WTC11 (cell line): ENCODE results near the gene REPS2. TPM values are rescaled to one million over a fixed set of nuclear protein-coding genes. Genes with fewer than 3 reads are reported as not detected.

Source experiments
- ATAC-seq: fragments of 200-7000 bp; cut with Tn5 transposase; 2 replicates; pipeline ENCODE4 v1.10.0; 2021; ENCODE audit warnings: mild to moderate bottlenecking, moderate library complexity
- CTCF ChIA-PET: fragments of 300-600 bp; sonication (Branson Sonifier 250); formaldehyde crosslinking; loops from one replicate; lab custom pipeline; 2021; ENCODE audit warnings: antibody characterized with exemption; lab: Charles Lee
- POLR2A ChIA-PET: fragments of 350-600 bp; sonication (Branson Sonifier 250); formaldehyde crosslinking; loops from one replicate; lab custom pipeline; 2021; ENCODE audit warnings: antibody characterized with exemption; lab: Charles Lee
- DNase-seq: peaks from one replicate; pipeline ENCODE4 v3.0.0; 2021; ENCODE audit warnings: low spot score
- H3K27ac Mint-ChIP-seq: 2 replicates; pipeline ENCODE4 v1.8.0; 2021; ENCODE audit warnings: mixed read lengths
- H3K27me3 Mint-ChIP-seq: 2 replicates; pipeline ENCODE4 v1.8.0; 2021; ENCODE audit warnings: low read depth, mild to moderate bottlenecking, moderate library complexity, mixed read lengths
- H3K36me3 Mint-ChIP-seq: 2 replicates; pipeline ENCODE4 v1.8.0; 2021; ENCODE audit warnings: mixed read lengths
- H3K4me1 Mint-ChIP-seq: 2 replicates; pipeline ENCODE4 v1.8.0; 2022; ENCODE audit warnings: mixed read lengths
- H3K4me3 Mint-ChIP-seq: 2 replicates; pipeline ENCODE4 v1.8.0; 2021; ENCODE audit warnings: mild to moderate bottlenecking, moderate library complexity, mixed read lengths
- H3K9me3 Mint-ChIP-seq: 2 replicates; pipeline ENCODE4 v1.8.0; 2021; ENCODE audit warnings: mixed read lengths
- ATF1 ChIP-seq: sonication (generic); formaldehyde crosslinking; IDR thresholded peaks from 2 replicates; pipeline ENCODE4 v1.8.1; 2023; ENCODE audit warnings: mild to moderate bottlenecking, moderate library complexity, missing genetic modification reagents
- CBFB ChIP-seq: sonication (generic); formaldehyde crosslinking; IDR thresholded peaks from 2 replicates; pipeline ENCODE4 v1.8.1; 2022; ENCODE audit warnings: mild to moderate bottlenecking, low read depth, missing genetic modification reagents
- EMX1 ChIP-seq: fragments of 250-450 bp; sonication (Bioruptor Pico); IDR thresholded peaks from 2 replicates; pipeline ENCODE4 v1.8.0; 2021; ENCODE audit warnings: mild to moderate bottlenecking
- IRF2 ChIP-seq: sonication (generic); formaldehyde crosslinking; IDR thresholded peaks from 2 replicates; pipeline ENCODE4 v1.8.0; 2022; ENCODE audit warnings: low read depth, missing genetic modification reagents, borderline replicate concordance
- KAT7 ChIP-seq: sonication (generic); formaldehyde crosslinking; IDR thresholded peaks from 2 replicates; pipeline ENCODE4 v1.8.1; 2023; ENCODE audit warnings: missing genetic modification reagents, mild to moderate bottlenecking, borderline replicate concordance
- PRDM15 ChIP-seq: sonication (generic); formaldehyde crosslinking; IDR thresholded peaks from 2 replicates; pipeline ENCODE4 v1.8.0; 2022; ENCODE audit warnings: missing genetic modification reagents
- PREB ChIP-seq: sonication (generic); formaldehyde crosslinking; IDR thresholded peaks from 2 replicates; pipeline ENCODE4 v1.8.1; 2022; ENCODE audit warnings: mild to moderate bottlenecking, missing genetic modification reagents, moderate library complexity, borderline replicate concordance
- RELA ChIP-seq: sonication (generic); formaldehyde crosslinking; IDR thresholded peaks from 2 replicates; pipeline ENCODE4 v1.8.1; 2022; ENCODE audit warnings: missing genetic modification reagents, mild to moderate bottlenecking, borderline replicate concordance
- RORB ChIP-seq: fragments of 250-450 bp; sonication (Bioruptor Pico); IDR thresholded peaks from 2 replicates; pipeline ENCODE4 v1.9.0; 2021; ENCODE audit warnings: mild to moderate bottlenecking
- SMAD3 ChIP-seq: sonication (generic); formaldehyde crosslinking; IDR thresholded peaks from 2 replicates; pipeline ENCODE4 v1.8.0; 2022; ENCODE audit warnings: missing genetic modification reagents, mild to moderate bottlenecking, borderline replicate concordance
- SOX15 ChIP-seq: fragments of 250-450 bp; sonication (Bioruptor Pico); IDR thresholded peaks from 2 replicates; pipeline ENCODE4 v1.9.0; 2021; ENCODE audit warnings: mild to moderate bottlenecking
- SP1 ChIP-seq: sonication (generic); formaldehyde crosslinking; conservative IDR thresholded peaks from 2 replicates; pipeline ENCODE4 v1.8.1; 2022; ENCODE audit warnings: missing genetic modification reagents
- TEAD1 ChIP-seq: sonication (generic); formaldehyde crosslinking; IDR thresholded peaks from 2 replicates; pipeline ENCODE4 v1.8.0; 2022; ENCODE audit warnings: mild to moderate bottlenecking, missing genetic modification reagents
- TEAD4 ChIP-seq: sonication (generic); formaldehyde crosslinking; IDR thresholded peaks from 2 replicates; pipeline ENCODE4 v1.8.0; 2022; ENCODE audit warnings: mild to moderate bottlenecking, missing genetic modification reagents
- TP53 ChIP-seq: sonication (generic); formaldehyde crosslinking; IDR thresholded peaks from 2 replicates; pipeline ENCODE4 v1.8.1; 2023; ENCODE audit warnings: mild to moderate bottlenecking, missing genetic modification reagents
- ZNF138 ChIP-seq: sonication (generic); formaldehyde crosslinking; conservative IDR thresholded peaks from 2 replicates; pipeline ENCODE4 v1.8.1; 2022; ENCODE audit warnings: mild to moderate bottlenecking, moderate library complexity, missing genetic modification reagents
- ZNF317 ChIP-seq: sonication (generic); formaldehyde crosslinking; IDR thresholded peaks from 2 replicates; pipeline ENCODE4 v1.8.1; 2023; ENCODE audit warnings: low read depth, mild to moderate bottlenecking, moderate library complexity, missing genetic modification reagents, borderline replicate concordance
- ZNF423 ChIP-seq: fragments of 250-450 bp; sonication (Bioruptor Pico); IDR thresholded peaks from 2 replicates; pipeline ENCODE4 v2.1.2; 2022; ENCODE audit warnings: mild to moderate bottlenecking, moderate library complexity
- ZNF532 ChIP-seq: fragments of 250-450 bp; sonication (Bioruptor Pico); IDR thresholded peaks from 2 replicates; pipeline ENCODE4 v1.9.0; 2021; ENCODE audit warnings: mild to moderate bottlenecking, borderline replicate concordance
- total RNA-seq: library from RNA; stranded (reverse); gene quantifications from 3 replicates; pipeline ENCODE4 v1.2.3, GENCODE V29; 2021
- TF ChIP-seq, protein P1 (sequence below): sonication (generic); formaldehyde crosslinking; conservative IDR thresholded peaks from 2 replicates; pipeline ENCODE4 v1.8.1; 2023; ENCODE audit warnings: mild to moderate bottlenecking, low read depth, missing genetic modification reagents, moderate library complexity
- TF ChIP-seq, protein P2 (sequence below): sonication (generic); formaldehyde crosslinking; IDR thresholded peaks from 2 replicates; pipeline ENCODE4 v1.8.0; 2022; ENCODE audit warnings: mild to moderate bottlenecking, missing genetic modification reagents
- TF ChIP-seq, protein P3 (sequence below): fragments of 250-450 bp; sonication (Bioruptor Pico); IDR thresholded peaks from 2 replicates; pipeline ENCODE4 v1.9.0; 2021; ENCODE audit warnings: mild to moderate bottlenecking

Gene REPS2
- total RNA-seq, 1 experiment from 2014 or later = 2.2 TPM

DNA sequence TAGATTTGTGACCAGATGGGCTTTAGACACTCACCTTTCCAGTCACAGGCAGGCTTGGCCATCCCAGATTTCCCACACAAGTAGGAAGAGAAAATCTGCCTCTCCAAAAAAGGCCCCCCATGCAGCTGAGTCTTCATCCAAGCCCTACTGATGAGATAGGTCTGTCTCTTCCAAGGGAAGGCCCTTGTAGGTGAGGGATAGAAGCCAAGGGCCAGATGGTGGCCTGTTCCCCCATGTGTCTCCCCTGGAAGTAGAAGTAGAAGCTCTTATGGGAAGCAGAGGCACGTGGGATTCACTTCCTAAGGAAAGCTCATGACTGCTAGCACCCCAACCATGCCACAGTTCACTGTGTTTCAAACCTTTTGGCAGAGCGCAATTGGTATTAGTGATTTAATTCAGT is 81.5 kb downstream of the REPS2 start:
- H3K27ac Mint-ChIP-seq = no peak overlapping the region
- CTCF ChIA-PET = interaction anchor here (0.9 to 1.0 kb wide), 2 partner anchors 18 to 34 kb away, joined by 3 read pairs; no protein-coding TSS in a partner anchor
- H3K4me1 Mint-ChIP-seq = peaks cover 4% of the 10 kb centered on the region; the same call in 1 of the 2 replicates

DNA sequence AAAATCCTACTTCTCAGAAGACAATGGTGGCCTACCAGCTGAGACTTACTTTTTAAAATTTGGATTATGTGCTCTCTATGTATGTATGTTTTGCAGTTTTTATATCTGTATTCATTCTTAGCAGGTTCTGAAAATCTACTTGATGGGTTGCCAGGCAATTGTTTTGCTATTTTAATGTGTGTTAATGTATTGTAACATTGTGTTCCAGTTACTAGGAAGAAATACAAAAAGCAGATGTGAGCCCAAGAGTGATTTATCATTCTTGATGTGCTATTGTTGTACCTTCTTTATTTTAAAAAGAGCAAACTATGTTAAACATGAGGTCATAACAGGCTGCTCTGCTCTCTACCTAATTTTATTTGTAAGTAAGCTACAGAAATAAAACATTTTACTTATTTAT is 81.9 kb downstream of the REPS2 start:
- H3K27me3 Mint-ChIP-seq = no peaks in the 10 kb centered on the region
- no peak for DNase-seq
- H3K9me3 Mint-ChIP-seq = no peaks in the 10 kb centered on the region
- CTCF ChIA-PET = interaction anchor here (0.9 to 1.0 kb wide), 2 partner anchors 18 to 34 kb away, joined by 3 read pairs; no protein-coding TSS in a partner anchor
- peaks cover 4% of the 10 kb centered on the region; the same call in 1 of the 2 replicates for H3K4me1 Mint-ChIP-seq
- no peak overlapping the region for H3K27ac Mint-ChIP-seq
- no peak for ATAC-seq
- POLR2A ChIA-PET = no interaction called here
- no peaks in the 10 kb centered on the region for H3K36me3 Mint-ChIP-seq
- no peak overlapping the region for H3K4me3 Mint-ChIP-seq
- no peak for TF ChIP-seq ZNF317 (CRISPR knock-in tag)
- no peak for TF ChIP-seq TEAD1 (CRISPR knock-in tag)
- TF ChIP-seq, protein P1, sequence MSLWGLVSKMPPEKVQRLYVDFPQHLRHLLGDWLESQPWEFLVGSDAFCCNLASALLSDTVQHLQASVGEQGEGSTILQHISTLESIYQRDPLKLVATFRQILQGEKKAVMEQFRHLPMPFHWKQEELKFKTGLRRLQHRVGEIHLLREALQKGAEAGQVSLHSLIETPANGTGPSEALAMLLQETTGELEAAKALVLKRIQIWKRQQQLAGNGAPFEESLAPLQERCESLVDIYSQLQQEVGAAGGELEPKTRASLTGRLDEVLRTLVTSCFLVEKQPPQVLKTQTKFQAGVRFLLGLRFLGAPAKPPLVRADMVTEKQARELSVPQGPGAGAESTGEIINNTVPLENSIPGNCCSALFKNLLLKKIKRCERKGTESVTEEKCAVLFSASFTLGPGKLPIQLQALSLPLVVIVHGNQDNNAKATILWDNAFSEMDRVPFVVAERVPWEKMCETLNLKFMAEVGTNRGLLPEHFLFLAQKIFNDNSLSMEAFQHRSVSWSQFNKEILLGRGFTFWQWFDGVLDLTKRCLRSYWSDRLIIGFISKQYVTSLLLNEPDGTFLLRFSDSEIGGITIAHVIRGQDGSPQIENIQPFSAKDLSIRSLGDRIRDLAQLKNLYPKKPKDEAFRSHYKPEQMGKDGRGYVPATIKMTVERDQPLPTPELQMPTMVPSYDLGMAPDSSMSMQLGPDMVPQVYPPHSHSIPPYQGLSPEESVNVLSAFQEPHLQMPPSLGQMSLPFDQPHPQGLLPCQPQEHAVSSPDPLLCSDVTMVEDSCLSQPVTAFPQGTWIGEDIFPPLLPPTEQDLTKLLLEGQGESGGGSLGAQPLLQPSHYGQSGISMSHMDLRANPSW (CRISPR knock-in tag) = no peak
- TF ChIP-seq ZNF423 = no peak
- no peak for TF ChIP-seq ATF1 (CRISPR knock-in tag)
- TF ChIP-seq RELA = no peak
- no peak for TF ChIP-seq ZNF532 (CRISPR knock-in tag)
- no peak for TF ChIP-seq TP53 (CRISPR knock-in tag)
- TF ChIP-seq CBFB (CRISPR knock-in tag) = no peak
- TF ChIP-seq, protein P2, sequence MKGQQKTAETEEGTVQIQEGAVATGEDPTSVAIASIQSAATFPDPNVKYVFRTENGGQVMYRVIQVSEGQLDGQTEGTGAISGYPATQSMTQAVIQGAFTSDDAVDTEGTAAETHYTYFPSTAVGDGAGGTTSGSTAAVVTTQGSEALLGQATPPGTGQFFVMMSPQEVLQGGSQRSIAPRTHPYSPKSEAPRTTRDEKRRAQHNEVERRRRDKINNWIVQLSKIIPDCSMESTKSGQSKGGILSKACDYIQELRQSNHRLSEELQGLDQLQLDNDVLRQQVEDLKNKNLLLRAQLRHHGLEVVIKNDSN (CRISPR knock-in tag) = no peak
- no peak for TF ChIP-seq SOX15 (CRISPR knock-in tag)
- no peak for TF ChIP-seq PRDM15
- no peak for TF ChIP-seq IRF2 (CRISPR knock-in tag)
- no peak for TF ChIP-seq SP1
- TF ChIP-seq, protein P3, sequence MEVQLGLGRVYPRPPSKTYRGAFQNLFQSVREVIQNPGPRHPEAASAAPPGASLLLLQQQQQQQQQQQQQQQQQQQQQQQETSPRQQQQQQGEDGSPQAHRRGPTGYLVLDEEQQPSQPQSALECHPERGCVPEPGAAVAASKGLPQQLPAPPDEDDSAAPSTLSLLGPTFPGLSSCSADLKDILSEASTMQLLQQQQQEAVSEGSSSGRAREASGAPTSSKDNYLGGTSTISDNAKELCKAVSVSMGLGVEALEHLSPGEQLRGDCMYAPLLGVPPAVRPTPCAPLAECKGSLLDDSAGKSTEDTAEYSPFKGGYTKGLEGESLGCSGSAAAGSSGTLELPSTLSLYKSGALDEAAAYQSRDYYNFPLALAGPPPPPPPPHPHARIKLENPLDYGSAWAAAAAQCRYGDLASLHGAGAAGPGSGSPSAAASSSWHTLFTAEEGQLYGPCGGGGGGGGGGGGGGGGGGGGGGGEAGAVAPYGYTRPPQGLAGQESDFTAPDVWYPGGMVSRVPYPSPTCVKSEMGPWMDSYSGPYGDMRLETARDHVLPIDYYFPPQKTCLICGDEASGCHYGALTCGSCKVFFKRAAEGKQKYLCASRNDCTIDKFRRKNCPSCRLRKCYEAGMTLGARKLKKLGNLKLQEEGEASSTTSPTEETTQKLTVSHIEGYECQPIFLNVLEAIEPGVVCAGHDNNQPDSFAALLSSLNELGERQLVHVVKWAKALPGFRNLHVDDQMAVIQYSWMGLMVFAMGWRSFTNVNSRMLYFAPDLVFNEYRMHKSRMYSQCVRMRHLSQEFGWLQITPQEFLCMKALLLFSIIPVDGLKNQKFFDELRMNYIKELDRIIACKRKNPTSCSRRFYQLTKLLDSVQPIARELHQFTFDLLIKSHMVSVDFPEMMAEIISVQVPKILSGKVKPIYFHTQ = no peak
- TF ChIP-seq KAT7 = no peak

More for the DNA sequence above, 81.5 kb downstream of the REPS2 start:
- no peak for DNase-seq
- Mint-ChIP-seq H3K9me3 (no peaks in the 10 kb centered on the region), H3K27me3 (no peaks in the 10 kb centered on the region), H3K36me3 (no peaks in the 10 kb centered on the region), H3K4me3 (no peak overlapping the region)
- POLR2A ChIA-PET = no interaction called here
- TF ChIP-seq RELA = no peak
- TF ChIP-seq SMAD3 (CRISPR knock-in tag) = no peak
- no peak for TF ChIP-seq RORB (CRISPR knock-in tag)
- no peak for TF ChIP-seq EMX1
- TF ChIP-seq ZNF138 = no peak
- no peak for TF ChIP-seq TEAD4 (CRISPR knock-in tag)
- TF ChIP-seq PREB = no peak
- ATAC-seq = no peak
